Cortex of kidney (tissue), 1 donor: ENCODE results near the gene NDUFS2.
"Not testable (repeated sequence)": the region's sequence is repeated elsewhere in the genome, so short reads cannot be mapped to it uniquely, and the experiment has no call there.

Experiments used
- DNase-seq: peaks from one replicate; lab custom pipeline; 2025; lab: John Stamatoyannopoulos, UW

The NDUFS2 gene

GRCh38 chr1:161220002-161220401 lies 17.8 kb downstream of the NDUFS2 start:
- DNase-seq, result no peak

GRCh38 chr1:161222175-161223019 lies 20.2 kb downstream of the NDUFS2 start:
- no peak for DNase-seq

- no peak for DNase-seq
Observed at GRCh38 chr1:161223805-161224694, 21.9 kb downstream of the NDUFS2 start.

GRCh38 chr1:161224695-161225087 lies 22.5 kb downstream of the NDUFS2 start:
- DNase-seq, result not testable (repeated sequence)

DNA sequence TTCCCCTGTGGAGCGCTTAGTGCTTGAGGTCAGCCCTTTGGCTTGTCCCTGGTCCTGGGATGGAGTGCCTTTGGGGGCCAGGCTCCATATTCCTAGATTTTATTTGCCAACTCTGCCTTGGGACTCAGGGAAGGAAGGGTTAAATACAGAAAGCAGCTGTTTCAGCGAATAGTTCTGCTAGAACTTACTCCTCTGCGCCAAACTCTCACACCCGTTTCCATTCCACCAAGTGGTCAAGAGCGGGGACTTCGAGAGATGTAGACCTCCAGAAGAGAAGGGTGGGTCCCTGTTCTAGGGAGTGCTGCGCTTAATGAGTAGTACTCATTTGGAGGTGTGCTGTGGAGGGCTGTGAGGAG lies 23.0 kb downstream of the NDUFS2 start:
- DNase-seq, result no peak

GRCh38 chr1:161225534-161226319 lies 23.6 kb downstream of the NDUFS2 start, which contains the start of gene TOMM40L:
Gene TOMM40L (plus strand): TSS chr1:161226060. CDS start chr1:161226490, 430 bp downstream.
- DNase-seq, result no peak

DNA sequence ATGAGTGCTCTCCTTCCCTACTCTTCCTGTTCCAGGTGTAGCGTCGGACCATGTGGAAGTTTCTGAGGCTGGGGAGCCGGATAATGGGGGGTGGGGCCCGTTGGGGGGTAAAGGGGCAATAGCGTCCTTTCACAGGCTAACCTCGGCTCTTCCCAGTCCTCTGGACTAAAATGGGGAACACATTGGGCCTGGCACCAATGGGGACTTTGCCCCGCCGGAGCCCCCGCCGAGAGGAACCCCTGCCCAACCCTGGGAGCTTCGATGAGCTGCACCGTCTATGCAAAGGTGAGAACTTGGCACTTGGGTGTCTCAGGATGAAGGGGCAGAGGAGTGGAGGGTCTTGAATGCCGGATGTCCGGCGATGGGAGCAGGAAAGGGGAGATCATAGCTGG lies 24.1 kb downstream of the NDUFS2 start:
- no peak for DNase-seq

- DNase-seq, result no peak
Observed at GRCh38 chr1:161226759-161227158, 24.6 kb downstream of the NDUFS2 start.

DNA sequence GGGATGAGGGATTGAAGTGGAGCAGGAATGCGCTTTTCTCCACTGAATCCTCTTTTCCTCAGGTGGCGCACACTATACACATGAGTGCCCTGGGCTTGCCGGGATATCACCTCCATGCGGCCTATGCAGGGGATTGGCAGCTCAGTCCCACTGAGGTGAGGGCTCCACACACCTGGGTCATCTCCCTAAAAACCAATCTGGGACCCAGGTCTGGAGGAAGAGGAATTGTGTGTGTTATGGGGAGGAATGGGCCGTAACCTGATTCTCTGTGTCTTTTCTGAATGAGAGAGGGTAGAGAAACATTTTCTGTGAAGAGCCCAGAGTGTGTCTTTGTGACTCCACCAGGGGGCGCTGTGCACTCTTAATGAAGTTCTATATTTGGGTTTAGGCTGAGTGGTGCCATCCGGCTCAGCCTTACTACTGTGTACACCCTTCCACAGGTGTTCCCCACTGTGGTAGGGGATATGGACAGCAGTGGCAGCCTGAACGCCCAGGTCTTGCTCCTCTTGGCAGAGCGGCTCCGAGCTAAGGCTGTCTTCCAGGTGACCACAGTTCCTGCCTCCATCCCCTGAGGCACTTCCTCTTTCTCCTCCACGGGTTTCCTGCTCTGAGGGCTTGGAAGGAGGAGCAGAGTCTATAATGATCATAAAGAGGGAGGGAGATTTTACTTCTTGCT lies 25.2 kb downstream of the NDUFS2 start:
- no peak for DNase-seq

DNA sequence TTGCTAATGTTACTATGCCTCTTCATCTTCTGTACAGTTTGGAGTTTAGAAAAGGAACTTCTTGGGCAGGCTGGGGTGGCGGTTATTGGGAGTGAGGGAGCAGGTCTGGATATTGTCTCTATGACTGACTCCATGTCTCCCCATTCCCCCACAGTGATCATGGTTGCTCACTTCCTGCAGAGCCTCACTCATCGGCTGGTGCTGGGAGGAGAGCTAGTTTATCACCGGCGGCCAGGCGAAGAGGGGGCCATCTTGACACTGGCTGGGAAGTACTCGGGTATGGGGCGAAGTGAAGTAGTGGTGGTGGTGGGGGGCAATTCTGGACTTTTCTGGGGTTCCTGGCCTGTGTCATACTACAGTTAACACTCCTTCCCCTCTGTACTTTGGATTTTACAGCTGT lies 25.9 kb downstream of the NDUFS2 start:
- no peak for DNase-seq

- no peak for DNase-seq
Observed at GRCh38 chr1:161229896-161230295, 27.7 kb downstream of the NDUFS2 start.

DNA sequence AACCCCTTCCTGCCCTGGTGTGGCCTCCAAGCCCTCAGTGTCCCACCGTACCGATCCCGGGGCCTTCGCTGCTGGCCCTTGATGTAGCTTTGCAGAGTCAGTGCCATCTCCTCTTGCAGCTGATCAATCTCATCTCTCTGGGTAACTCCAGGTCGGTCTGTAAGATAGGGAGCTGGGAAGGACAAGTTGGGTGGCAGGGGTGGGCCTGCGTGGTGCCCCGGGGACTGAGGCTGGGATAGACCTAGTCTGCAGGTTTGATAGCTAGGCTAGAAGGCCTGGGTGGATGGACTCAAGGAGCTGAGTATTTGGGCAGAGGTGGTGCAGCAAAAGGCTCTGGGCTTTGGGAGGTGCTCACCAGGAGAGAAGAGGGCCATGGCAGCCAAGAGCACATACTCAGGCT lies 28.6 kb downstream of the NDUFS2 start:
- no peak for DNase-seq

DNA sequence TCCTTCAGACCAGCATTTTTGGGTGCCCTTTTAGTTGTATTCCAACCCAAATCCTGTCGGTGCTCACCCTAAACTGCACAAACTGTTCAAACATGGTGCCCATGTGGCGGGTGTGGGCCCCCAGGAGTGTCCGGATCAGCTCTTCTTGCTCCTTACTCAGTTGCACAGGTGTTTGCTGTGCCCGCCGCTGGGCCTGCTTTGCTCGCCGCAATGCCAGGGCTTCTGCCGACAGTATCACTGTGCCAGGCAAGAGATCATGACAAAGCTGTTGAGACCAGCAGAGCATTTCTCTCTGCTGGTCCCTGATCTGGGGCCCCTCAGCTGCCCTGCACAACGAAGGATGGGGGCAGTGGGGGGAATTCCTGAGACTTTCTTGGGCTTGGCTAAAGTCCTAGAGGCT lies 30.9 kb downstream of the NDUFS2 start:
- DNase-seq, result no peak

GRCh38 chr1:161235957-161236775 lies 34.0 kb downstream of the NDUFS2 start:
- no peak for DNase-seq

GRCh38 chr1:161238039-161238473 lies 35.9 kb downstream of the NDUFS2 start, which contains the start of gene NR1I3:
Gene NR1I3 (minus strand): TSS chr1:161238203. CDS start chr1:161236565, 1,638 bp downstream.
- no peak for DNase-seq

DNA sequence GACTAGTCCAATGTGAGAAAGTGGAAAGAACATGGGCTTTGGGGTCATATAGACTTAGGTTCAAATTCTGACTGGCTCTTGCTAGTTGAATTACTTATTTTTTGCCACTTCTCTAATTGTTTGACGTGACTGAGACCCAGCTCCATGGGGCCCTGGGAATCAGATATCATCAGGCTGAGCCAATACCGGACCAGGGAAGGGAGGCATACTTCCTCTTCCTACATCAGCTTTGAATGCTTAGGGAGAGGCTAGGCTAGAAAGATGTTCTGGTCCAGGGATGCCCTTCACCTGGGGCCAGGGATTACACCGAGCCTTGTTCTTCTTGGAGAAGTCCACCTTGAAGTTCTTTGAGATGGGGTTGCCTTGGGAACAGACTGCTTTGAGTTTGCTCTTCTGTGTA lies 39.5 kb downstream of the NDUFS2 start:
- DNase-seq, result no peak

GRCh38 chr1:161242313-161242712 lies 40.1 kb downstream of the NDUFS2 start:
- DNase-seq, result no peak

GRCh38 chr1:161244888-161245287 lies 42.7 kb downstream of the NDUFS2 start:
- DNase-seq, result no peak

GRCh38 chr1:161250100-161250499 lies 47.9 kb downstream of the NDUFS2 start:
- not testable (repeated sequence) for DNase-seq

GRCh38 chr1:161250829-161251228 lies 48.7 kb downstream of the NDUFS2 start:
- DNase-seq, result no peak

GRCh38 chr1:161251579-161251978 lies 49.4 kb downstream of the NDUFS2 start:
- DNase-seq, result no peak
